Effector CD4-positive, alpha-beta T cell (primary cell): Measurements from ENCODE around the gene RIMBP2.

ENCODE experiments used
- DNase-seq: peaks from one replicate; pipeline ENCODE4 v3.0.0-alpha.2; 2020

Gene RIMBP2

DNA sequence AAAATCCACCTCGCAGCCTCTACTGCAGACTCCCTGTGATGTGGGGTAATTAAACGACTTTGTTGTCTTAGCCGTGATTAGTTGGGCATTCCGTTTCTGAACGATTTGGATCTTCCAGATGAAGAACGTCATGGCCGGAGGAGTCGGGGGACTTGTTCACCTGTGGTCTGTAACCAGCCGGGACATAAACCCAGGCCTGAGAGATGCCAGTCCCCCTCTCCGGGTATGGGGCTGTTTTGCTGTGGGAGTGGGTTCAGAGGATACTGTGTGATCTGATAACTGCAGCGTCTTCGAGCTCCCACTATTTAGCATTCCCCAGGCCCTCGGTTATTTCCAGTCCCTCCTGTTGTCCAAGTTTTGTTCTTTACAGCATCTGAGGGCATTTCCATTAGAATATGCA is 282.3 kb downstream of the RIMBP2 start:
- DNase-seq: no peak

DNA sequence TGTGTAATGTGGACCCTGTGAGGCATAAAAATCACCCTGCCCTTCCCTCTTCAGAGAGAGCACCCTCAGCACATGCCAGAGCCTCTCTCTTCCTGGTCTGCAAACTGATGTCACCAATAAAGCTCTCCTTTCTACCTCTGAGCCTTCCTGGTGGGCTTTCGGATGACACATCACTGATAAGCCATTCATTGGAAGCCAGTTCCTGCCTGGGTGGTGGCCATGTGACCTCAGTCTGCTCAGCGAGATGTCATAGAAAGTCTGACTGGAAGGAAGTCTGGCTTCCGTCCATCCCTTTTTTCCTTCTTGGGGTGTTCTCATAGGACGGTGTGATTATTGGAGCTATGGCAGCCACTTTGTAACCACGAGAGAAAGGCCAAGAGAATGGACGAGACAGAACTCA is 282.7 kb downstream of the RIMBP2 start:
- DNase-seq: no peak

DNA sequence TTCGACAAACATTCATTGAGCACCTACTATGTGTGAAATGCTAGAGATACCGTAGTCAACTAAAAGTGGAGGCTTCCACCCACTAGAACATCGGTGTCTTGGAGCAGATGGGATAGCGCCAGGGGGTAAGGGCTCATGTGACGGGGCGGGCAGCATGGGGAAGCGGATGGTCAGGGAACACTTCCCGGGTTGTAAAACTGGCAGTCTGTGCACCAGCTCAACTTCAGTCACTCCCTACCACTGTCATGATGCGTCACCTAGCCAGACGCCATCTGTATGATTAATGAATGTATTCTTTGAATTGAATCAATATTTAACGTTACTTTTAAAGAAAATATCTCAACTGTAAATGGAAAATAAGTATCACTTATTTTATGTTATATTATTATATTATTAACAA is 284.9 kb downstream of the RIMBP2 start:
- no peak for DNase-seq

DNA sequence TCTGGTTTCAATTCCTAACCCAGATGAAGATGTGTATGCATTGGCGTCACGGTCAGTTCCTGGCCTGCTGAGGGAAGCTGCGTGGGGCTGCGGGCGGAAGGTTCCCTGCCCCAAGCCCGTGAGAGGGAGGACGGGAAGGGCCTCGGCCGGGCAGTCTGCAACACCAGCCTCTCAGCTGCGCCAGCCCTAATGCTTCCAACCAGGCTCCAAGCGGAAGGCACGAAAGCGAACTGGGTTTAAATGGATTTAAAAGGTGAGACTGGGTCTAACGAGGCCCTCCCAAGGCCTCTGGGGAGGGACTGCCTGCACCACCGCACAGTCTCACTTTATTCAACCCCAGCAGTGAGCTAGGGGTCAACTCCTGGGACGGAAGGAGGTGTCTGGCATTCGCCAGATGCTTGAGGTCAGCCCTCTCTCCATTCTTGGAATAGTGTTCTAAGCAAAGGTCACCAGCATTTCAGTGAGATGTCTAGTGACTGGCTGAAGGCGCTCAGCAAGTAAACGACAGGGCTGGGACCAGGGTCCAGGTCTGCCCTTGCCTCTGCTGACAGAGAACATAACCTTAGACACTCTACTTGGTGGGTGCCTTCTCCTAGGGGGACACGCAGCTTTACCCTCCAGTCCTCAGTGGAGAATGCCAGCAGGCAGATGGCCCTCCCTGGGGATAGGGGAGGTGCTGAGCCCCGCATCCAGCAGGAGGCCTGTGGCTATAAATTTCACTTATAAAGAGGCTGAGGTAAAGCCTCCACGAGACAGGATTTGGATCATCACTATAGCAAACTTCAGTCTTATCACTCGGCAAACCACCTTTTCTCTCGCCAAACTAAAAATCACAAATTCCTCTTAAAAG is 286.2 kb downstream of the RIMBP2 start:
- no peak for DNase-seq

DNA sequence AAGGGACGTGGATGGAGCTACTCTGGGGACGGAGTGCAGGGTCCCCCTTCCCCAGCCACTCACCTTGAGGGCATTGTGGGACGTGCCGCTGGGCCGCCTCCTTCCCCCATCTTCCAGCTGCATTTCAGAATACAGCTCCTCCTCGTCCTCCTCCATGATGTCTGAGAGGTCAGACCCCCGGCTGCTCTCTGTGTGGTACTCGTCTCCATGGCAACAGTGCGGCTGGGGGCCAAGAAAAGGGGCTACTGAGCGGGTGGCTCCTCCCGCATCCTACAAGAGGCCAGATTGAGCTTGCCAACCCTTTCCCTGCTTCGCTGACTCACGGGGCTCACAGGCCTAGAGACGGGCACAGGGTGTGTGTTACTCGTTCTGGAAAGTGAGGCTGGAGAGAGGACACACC is 288.0 kb downstream of the RIMBP2 start:
- DNase-seq: no peak

DNA sequence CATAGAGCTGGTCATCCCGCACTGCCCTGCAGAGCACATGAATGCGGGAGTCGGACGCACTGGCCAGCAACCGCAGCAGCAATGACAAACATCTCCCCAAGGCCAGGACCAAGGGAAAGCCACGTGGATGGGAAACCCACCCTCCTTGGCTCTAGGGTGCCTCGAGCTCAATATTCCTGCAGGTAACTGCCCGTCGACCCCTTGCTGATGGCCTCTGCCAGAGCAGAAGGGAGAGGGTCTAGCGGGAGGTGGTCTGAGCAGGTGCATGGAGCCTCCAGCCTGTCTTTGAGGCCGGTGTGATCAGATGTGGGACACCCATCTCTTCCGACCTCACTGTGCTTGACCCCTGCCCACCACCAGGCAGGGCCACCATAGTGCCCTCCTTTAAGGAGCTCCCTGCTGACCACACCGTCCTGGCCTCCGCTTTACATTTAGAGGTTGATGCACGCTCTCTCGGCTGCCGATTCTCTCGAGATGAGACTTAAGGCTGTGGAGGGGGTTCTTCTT is 288.7 kb downstream of the RIMBP2 start:
- no peak for DNase-seq

DNA sequence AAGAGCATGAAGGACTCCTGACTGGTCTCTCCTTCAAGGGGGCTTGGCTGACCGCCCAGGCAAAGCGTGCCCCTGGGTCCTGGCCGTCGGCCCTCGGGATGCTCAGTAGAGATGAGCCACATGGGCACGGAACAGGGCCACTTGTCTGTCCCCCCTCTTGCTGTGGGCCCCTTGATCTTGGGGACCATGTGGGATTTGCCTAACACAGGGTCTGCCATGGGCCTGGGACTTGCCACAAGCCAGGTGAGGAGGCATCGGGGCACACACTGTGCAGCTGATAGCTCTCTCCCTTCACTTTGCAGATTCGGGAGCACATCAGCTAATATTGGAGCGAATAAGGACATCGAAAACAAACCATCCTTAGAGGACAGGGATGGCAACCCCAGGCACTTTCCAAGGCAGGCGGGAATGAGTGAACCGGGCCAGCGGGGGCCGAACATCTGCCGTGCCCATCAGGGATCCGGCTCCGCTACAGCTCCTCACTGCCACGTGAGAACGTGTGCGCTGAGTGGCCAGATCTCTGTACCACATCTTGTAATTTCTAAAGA is 290.3 kb downstream of the RIMBP2 start:
- DNase-seq: no peak

DNA sequence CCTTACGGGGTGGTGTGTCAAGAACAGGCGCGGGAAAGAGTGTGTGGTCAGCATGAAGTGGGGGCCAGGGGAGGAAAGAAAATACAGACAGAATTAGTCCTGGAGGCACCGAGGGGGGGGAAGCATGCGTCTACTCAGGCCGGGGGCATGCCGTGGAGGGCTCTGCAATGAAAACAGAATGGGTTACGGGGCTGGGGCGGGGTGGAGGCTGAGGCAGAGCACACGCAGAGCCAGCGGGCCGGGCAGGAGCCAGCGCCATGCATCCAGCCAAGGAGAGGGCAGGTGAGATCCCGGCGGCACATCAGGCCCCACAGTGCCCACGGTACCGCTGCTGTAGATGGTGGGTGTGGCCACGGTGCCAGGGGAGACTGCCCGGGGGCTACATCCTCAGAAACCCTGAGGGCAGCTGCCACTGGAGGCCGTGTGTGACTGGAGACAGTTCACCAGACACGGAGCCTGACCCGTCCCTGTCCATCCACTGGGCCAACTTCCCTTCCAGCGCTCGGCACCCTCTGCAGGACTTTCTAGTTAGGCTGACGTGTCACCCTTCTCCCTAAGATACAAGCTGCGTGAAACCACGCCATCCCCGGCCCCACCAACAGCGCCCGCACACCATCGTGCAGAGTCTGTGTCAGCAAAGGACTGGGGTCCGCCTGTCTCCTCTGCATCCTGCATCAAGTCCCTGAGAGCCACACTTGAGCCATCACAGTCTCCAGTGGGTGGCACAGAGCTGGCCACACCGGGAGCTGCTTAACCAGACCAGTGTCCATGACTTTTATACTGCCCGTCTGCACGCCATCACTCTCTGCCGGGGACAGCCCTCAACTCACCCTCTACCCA is 291.0 kb downstream of the RIMBP2 start:
- no peak for DNase-seq

DNA sequence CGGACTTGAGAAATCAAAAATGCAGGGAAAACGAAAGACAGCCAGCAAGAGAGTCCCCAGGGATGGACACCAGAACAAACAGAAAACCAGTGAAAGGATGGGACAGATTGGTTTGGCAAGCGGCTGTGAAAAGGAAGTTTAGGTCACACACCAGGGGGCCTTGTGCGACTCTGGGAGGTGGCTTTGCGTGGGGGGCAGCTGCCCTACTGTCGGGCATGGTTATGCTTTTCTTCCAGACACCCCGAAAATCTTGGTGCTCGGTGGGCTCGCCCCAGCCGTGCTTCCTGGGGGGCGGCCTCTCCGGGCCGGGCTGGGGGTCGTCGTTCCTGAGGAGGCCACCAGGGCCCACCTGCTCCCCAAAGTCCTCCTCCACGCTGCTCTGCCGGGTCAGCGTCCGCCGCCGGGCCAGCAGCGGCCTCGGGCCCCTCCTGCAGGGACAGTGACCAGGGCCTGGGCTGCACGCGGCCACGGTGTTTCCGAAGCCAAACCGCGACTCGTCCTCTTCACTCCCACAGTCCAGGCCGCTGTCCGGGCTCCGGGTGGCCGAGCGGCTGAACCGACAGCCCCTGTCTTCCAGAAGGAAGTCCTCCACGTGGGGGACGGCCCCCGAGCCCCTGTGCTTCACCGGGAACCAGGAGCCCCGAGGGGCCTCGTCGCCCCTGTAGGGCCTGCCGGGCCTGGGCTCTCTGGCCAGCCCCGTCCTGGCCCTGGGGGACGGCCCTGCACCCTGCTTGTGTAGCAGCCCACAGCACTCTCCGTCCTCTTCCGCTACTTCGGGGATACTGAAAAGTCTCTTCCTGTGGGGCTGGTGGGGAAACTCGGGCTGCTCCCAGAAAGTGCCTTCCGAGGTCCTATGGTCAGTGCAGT is 291.9 kb downstream of the RIMBP2 start:
- DNase-seq: no peak

DNA sequence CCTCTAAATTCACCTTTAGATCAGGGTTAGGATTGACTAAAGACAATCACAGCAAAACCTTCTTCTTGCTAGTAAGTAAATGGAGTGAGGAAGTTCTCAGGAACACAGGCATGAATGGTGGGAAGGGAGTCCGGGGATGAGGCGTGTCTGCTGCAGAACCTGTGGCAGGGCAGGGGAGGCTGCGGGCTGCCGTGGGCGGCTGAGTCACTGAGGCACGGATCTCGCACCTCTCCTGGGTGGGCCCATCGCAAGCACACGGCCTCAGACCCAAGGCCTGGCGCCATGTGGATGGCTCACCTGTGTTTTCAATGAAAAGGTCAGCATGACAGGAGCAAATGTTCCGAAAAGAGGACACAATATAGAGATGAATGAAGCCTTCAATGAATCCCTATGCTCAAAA is 293.0 kb downstream of the RIMBP2 start:
- DNase-seq: no peak

DNA sequence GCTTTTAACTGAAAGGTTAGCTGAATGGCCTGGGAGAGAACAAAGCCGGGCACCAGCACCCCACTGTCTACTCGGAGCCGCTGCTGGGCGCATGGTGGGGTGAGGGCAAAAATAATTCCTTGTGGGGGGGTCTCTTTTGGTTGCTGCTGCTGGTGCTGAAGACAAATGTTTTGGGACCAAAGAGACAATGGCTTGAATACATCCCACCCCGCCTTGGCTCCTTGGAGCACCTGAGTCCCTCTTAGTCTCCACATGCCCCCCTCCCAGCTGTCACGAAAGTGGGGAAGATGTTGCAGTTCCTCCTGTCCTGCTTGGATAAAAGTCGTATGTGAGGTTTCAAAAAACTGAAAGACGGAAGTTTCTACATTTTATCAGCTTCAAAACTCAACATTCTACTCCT is 293.4 kb downstream of the RIMBP2 start:
- DNase-seq: no peak

DNA sequence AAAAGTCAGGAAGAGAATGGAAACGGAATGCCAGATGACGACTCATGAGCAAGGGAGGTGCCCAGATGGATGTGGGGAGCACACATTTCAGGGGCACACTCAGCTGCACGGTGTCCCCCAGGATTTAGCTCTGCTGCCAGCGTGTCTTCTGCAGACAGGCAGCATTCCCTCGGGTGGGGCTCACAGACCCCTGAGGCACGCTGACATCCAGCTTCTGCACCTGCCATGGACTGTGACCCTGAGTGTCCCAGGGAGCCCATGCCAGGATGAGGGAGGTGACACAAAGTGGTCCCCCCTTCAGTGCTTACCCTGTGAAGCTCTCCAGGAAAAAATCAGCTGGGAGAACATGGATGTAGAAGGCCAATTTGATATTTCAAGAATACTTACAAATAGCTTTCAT is 294.2 kb downstream of the RIMBP2 start:
- DNase-seq: no peak

DNA sequence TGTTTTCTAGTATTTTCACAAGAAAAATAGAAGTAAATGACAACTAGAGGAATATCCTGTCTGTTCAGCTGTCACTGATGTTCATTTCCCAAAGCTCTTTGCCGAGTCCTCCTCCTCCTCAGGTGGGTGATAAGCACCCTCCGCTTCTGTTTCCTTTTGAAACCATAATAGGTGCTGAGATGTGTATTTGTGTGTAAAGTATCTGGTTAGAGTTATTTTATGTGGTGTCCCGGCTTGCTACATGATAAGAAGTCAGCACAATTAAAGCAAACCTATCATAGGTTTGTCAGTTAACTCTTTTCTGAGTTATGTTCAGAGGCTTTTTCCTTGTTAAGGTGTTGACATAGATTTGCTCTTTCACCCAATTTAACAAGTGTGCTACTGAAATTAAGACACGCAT is 296.0 kb downstream of the RIMBP2 start:
- no peak for DNase-seq

DNA sequence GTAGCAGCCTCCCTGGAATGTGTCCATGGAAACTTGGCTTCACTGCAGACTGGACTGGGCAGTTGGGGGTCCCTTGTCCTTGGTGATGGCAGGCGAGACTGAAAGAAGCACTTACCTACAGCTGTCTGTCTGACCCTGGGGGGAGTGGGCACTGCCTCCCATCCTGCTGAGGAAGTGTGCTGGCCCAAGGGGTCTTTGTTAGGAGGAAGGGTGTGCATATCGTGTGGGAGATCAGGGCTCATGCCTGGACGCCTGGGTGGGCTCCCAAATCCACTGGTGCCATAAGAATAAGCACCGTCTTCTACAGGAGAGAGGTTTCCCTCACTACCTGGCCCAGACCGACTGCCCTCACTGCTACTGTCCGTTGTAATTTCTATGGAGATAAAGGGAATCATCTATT is 297.0 kb downstream of the RIMBP2 start:
- DNase-seq: no peak

DNA sequence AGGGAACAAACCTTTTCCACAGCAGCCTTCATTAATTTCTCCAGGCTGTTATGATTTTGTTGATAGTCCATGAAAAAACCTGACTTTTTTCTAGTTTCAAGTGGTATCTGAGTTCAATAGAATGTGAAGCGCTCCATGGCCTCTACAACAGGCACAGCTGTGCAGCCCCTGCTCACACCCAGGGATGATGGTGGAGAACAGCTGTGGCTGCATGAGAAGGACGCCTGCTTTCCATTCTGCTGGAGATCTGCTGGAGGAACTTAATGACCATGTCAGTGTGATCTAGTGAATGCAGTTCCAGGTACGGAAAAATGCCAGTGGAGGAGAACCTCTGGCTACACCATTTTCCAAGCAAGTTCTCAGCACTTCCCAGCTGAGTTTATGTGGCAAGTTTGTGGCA is 297.8 kb downstream of the RIMBP2 start:
- DNase-seq: no peak

DNA sequence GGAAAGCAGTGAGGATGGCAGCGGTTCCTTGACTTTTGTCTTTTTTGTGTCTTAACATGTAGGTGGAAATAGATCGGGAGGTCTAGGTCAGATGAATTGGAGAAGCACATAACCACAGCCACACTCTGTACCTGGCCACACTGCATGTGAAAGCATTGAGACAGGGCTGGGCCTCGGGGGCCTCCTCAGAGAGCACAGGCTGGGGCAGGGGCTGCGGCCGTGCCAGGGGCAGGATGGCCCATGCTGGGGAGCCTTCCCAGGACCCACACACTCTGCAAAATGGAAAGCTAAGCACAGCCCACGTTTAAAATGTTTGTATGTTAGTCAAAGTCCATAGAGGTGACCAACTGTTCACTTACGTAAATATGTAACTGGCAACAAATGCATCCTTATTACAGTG is 301.7 kb downstream of the RIMBP2 start:
- DNase-seq: no peak

DNA sequence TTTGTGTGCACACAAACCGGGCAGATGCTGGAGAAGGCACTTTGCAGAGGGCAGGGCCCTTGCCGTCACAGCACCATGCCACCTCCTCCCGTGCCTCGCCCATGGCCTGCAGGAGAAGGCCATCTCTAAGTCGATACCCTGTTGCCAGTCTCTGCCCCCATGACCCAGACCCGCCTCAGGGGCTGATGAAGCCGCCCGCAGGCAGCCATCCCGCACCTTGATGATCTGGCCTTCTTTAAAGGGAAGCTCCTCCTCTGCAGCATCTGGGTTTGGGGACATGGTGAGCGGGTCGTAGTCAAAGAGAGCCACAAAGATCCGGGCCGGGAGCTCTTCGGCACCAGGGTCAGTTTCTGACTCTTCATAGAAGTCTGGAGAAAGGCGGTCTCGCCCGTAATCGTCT is 302.2 kb downstream of the RIMBP2 start:
- no peak for DNase-seq

DNA sequence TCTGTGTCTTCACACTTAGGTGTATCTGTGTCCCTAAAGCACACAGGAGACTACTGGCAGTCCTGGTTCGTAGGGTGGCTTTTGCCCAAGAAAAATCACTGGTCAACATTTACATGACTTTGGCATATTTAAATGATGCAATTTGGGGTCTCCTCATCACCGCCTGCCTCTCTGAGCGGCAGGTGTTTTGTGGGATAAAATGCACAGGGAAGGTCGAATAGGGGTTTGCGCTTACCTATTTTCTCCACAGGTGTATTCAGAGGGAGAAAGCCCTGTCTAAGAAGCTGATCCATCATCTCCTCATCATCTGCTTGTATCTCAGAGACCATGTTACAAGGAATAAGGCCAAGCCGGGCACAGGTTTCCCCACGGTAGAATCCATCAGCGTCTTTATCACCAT is 303.7 kb downstream of the RIMBP2 start:
- no peak for DNase-seq

DNA sequence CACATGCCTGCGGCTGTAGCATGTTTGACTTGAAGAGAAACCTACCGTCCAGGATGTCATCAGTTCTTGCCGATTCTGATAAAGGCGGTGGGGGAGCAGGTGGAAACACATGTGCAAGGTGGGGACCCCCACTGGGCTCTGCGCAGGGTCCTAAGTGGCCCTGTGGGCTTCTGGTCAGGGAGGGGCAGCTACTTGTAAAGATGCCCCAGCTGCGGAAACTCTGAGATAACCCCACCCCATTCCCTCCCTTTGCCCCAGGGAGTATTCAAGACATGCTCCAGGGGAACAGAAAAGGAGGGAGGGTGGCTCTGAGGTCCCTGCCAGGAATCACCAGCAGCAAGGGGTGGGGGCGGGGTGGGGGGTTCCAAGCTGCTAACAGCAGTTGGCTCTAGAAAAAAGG is 310.8 kb downstream of the RIMBP2 start:
- DNase-seq: no peak

DNA sequence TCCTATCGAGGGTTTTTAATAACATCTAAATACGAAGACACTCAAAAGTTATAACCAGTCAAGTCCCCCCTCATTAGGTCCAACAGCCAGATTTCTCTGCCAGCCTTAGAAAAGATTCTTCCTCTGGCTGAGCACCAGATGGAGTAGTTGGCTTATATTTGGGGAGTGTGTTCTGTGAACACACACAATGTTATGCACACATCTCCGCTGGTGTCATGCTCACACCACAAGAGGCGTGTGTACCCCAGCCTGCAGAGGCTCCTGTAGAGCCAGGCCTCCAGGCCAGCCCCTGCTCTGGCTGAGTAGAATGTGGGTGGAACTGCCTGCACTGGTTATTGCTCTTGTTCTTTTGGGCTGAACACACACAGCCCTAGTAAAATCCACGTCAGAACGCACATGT is 314.4 kb downstream of the RIMBP2 start:
- no peak for DNase-seq

DNA sequence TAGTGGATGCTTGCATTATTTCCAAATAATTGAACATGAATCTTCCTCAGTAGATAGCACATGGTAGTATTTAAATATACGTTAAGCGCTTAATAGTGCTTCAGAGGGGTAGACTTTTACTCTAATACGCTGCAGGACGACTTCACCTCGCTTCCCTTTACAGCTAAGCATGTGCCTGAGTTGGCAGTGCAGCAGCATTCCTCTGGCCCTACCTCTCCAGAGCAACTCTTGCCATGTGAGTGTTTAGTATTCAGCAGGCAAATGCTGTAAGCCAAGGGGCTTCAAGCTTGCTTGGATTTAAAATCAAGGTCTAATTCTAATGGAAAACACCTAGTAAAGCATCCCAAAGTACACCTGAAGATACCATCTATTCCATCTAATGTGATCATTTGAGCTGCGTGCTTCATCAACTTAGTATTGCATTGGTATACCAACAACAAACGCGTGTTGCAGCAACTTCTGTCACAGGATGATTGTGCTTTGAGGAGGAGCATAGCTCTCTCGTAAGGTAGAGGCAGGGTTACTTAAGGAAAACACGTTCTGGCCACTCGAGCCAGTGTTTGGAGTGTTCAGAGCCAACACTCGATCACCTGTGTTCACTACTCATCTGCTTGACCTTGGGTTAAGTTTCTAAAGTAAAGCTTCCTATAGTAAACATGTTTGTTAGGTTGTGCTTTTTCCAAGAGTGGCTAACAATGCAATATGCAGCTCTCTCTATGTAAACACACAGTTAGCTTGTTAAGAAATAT is 317.8 kb downstream of the RIMBP2 start:
- DNase-seq: no peak

DNA sequence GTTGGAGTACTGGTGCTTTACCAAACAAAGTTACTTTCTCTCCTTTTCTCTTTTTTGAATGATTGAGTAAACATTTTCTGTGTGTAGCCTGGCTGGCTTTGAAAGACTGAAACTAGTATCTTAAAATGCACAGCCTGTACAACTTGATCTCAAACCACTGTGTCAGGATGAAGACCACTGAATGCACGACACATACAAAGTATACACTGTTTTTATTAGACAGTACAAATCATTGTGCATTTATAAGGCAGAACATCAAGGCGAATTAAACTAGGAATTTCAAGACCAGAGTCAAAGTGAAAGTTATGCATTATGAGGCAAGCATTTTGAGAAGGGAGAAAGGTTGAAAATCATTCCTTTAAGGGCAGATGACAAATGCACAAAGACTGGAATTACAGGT is 319.4 kb downstream of the RIMBP2 start:
- DNase-seq: no peak
